Gastroesophageal sphincter (tissue), 3 donors: ENCODE measurements around the gene TTBK2.

Source experiments
- POLR2A ChIP-seq, 2 donors: fragments of 450-650 bp; IDR thresholded peaks; one replicate each; pipeline ENCODE4 v1.6.1; 2017; ENCODE audit warnings: antibody characterized with exemption in 2 of 2, mild to moderate bottlenecking in 2 of 2, moderate library complexity in 1 of 2
- POLR2AphosphoS5 ChIP-seq: sonication (generic); formaldehyde crosslinking; IDR thresholded peaks from one replicate; pipeline ENCODE4 v1.6.1; 2017; ENCODE audit warnings: antibody characterized with exemption
- TF ChIP-seq, protein P1 (sequence below), 4 experiments: fragments of 200-600 bp in 2 of 4; fragments of 450-650 bp in 2 of 4; sonication (generic) in 1 of 4; IDR thresholded peaks; one replicate each; pipeline ENCODE4 v1.5.1; 2017 to 2019; ENCODE audit warnings: antibody characterized with exemption in 4 of 4, mild to moderate bottlenecking in 2 of 4, moderate library complexity in 2 of 4

- TF ChIP-seq, protein P1, sequence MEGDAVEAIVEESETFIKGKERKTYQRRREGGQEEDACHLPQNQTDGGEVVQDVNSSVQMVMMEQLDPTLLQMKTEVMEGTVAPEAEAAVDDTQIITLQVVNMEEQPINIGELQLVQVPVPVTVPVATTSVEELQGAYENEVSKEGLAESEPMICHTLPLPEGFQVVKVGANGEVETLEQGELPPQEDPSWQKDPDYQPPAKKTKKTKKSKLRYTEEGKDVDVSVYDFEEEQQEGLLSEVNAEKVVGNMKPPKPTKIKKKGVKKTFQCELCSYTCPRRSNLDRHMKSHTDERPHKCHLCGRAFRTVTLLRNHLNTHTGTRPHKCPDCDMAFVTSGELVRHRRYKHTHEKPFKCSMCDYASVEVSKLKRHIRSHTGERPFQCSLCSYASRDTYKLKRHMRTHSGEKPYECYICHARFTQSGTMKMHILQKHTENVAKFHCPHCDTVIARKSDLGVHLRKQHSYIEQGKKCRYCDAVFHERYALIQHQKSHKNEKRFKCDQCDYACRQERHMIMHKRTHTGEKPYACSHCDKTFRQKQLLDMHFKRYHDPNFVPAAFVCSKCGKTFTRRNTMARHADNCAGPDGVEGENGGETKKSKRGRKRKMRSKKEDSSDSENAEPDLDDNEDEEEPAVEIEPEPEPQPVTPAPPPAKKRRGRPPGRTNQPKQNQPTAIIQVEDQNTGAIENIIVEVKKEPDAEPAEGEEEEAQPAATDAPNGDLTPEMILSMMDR (IDR thresholded peaks at IDR 0.05): peak; percentile 56 to 82 (median 74)
- TF ChIP-seq POLR2A (IDR thresholded peaks at IDR 0.05) (no peak), POLR2AphosphoS5 (no peak)
Observed at GRCh38 chr15:42704492-42704926, 216.1 kb downstream of the TTBK2 start.
